Activated T-helper 9 cell treated with anti-CD3 and anti-CD28 coated beads, Interleukin-2, amount 50 U/mL, for 16 hours (primary cell): ENCODE measurements around the gene TBC1D1.

Experiments
- DNase-seq: peaks from one replicate; pipeline ENCODE4 v3.0.0-alpha.2; 2020; ENCODE audit warnings: low read depth

The TBC1D1 gene

DNA sequence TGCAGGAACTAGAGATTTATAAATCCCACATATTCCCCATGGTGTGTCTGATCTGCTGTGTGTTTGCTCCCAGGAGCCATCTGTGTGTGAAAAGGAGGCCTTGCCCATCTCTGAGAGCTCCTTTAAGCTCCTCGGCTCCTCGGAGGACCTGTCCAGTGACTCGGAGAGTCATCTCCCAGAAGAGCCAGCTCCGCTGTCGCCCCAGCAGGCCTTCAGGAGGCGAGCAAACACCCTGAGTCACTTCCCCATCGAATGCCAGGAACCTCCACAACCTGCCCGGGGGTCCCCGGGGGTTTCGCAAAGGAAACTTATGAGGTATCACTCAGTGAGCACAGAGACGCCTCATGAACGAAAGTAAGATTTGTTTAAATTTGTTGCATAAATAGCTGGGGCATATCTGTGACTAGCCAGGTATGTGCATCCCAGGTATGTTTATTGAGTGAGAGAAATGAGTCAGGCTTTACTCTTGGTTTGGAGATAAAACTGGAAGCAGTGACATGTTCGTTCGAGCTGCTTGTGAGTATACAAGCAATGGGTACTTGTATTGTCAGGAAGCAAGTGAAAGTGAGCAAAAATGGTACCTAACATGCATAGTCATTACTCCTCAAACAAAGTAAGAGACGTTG is 158.8 kb downstream of the TBC1D1 start:
- no peak for DNase-seq

DNA sequence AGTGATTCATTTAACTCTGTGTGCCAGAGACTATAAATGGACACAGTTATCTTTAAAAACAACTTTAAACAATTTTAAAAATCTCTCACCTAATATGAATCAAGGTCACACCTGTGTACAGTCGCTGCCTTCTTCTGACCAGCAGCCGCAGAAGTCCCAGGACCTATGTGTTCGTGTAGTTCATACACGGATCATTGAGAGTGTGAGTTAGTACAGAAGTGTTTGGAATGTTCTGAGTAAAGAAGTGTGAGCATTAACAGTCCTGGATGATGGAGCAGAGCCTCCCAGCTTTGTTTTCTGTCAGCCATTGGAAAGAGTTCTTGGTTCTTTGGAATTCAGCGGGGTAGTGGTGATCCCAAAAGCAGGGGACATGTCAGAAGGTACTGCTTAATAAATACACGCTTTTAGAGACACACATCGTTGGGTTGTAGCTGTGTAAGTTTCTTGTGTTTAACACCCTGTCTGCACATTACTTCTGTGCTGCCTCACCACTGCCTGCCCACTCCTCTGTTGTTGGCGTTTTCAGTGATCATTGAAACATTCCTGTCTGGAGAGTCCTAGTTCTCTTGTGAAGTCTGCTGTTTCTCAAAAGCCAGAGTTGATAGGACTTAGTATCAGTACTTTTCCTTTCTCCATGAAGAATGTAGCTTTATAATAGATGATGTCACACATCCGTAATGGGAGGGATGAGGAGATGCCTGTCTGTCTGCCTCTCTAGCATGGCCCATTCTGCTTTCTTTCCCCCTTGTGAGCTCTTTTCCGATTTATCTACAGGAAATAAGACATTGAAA is 159.9 kb downstream of the TBC1D1 start:
- DNase-seq = no peak

GRCh38 chr4:38055566-38055965 is 164.7 kb downstream of the TBC1D1 start:
- no peak for DNase-seq

- DNase-seq = no peak
Measured at GRCh38 chr4:38056011-38056685, 165.3 kb downstream of the TBC1D1 start.

DNA sequence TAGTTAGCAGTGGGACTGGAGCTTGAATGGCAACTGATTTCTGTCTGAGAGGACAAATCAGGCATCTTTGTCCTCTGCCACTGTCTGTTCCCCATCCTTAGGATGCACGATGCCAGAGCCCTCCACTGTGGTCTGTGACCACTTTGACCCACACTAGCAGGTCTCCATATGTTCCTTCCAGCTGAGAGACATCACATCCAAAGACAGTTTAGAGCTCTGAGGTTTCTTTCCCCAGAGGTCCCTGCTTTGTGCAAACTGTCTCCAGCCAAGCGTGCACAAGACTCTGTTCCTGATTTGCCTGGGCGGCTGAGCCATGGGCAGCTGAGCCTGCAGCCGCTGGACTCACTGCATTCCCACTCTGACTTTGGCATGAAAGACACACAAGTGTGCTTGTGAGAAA is 167.3 kb downstream of the TBC1D1 start:
- DNase-seq = no peak

GRCh38 chr4:38060829-38061431 is 170.0 kb downstream of the TBC1D1 start:
- no peak for DNase-seq

DNA sequence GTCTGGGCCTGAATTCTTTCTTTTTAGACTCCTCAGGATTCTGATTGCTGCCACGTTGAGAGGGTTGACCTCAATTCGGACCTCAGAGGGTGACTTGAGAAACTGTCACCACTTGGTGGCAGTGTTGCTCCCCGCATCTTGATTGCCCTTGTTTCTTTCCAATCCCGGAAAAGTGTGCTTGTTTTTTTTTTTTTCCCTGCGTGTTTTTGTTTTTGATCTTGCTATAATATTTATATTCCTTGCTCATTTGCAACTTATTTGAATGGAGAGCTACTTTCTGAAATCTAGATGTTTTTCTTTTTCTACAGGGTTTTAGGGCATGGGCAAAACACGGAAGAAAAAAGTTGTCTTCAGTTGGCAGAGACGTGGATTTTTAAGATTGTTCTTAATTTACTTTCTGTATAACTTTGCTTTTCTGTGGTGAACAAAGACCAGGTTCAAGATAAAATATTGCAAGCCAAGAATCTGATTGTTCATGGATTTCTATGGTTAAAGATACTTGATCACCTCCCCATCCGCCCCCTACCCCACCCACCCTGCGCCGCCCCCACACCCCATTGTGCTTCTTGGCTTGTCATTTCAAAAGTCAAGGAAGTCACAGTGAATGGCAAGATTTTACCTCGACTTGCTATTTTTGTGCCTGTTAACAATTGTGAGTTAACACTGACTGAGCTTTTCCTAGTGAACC is 171.3 kb downstream of the TBC1D1 start:
- DNase-seq = peak; percentile 50

DNA sequence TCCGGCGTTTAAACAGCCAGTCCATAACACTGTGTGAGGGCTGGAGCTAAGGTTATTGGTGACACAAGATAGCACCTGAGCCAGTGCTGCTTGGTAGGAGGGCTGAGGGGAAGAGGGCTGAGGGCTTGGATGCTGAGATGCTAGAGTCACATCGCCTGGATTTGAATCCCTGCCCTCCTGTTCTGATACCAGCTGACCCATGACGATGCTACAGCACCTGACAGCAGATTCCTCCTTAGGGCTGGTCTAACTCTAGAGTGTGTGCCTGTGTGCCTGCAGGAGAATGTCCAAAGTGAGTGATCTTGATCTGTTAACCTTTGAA is 171.9 kb downstream of the TBC1D1 start:
- DNase-seq = no peak

- no peak for DNase-seq
Measured at GRCh38 chr4:38065176-38065575, 174.3 kb downstream of the TBC1D1 start.

DNA sequence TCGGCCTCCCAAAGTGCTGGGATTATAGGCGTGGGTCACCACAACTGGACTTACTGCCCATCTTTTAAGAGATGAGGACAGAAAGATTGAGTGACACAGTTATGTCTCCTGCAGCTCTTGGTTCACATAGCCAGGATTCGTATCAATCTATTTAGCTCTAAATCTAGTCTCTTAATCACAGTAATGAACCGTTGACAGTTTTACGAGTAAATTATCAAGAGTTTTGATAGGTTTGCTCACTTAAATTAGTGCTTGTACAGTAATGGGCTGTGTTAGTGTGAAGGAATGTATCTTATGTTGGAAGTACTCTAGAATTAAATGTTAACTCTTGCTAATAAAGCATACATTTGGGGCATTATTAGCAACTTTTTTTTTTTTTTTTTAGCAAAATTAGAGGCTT is 175.0 kb downstream of the TBC1D1 start:
- DNase-seq = no peak

DNA sequence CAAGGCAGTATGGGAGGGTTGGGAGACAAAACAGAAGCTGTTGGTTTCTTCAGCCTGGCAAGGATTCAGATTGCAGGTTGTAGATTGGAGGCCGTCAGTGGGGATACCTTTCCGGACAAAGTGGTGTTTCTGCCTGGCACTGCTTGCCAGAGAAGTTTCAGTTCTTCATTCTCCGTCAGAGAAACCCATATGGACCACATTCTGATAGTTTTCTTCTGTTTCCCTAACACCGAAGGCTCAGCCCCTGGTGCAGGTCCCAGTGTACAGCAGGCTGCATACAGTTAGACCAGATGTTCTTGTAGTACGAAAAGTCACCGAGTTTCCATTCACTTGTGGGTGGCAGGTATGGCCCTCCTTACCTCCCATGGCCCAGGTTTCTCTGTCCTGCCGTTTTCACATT is 176.6 kb downstream of the TBC1D1 start:
- no peak for DNase-seq

DNA sequence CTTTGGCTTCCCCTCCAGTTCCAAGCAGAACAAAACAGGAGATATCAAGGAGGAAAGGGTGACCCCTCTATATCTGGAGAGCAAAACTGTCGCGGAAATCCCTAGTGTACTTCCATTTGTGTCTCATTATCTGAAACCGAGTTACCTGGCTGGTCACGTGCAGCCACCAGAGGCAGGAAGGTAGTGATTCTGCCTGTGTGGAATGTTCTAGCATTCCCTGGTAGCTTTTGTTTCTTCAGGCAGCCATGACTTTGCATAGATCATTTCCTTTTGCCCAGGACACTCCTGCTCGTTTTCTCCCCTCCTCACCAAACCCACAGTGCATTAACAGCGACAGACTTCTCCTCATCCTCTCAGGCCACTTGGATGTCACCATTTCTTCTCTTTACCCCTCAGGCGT is 177.2 kb downstream of the TBC1D1 start:
- no peak for DNase-seq

- no peak for DNase-seq
Measured at GRCh38 chr4:38069271-38069760, 178.4 kb downstream of the TBC1D1 start.

- no peak for DNase-seq
Measured at GRCh38 chr4:38071801-38072431, 181.0 kb downstream of the TBC1D1 start.

DNA sequence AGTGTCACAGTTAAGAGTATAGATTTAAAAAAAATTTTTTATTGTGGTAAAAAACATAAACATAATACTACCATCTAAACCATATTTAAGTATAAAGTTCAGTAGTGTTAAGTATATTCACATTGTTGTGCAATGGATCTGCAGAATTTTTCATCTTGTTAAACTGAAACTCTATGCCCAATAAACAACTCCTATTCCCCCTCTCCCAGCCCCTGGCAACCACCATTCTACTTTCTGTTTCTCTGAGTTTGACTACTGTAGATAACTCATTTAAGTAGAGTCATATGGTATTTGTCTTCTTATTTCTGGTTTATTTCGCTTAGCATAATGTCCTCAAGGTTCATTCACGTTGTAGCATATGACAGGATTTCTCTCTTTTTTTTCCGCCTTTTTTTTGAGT is 181.7 kb downstream of the TBC1D1 start:
- DNase-seq = no peak

DNA sequence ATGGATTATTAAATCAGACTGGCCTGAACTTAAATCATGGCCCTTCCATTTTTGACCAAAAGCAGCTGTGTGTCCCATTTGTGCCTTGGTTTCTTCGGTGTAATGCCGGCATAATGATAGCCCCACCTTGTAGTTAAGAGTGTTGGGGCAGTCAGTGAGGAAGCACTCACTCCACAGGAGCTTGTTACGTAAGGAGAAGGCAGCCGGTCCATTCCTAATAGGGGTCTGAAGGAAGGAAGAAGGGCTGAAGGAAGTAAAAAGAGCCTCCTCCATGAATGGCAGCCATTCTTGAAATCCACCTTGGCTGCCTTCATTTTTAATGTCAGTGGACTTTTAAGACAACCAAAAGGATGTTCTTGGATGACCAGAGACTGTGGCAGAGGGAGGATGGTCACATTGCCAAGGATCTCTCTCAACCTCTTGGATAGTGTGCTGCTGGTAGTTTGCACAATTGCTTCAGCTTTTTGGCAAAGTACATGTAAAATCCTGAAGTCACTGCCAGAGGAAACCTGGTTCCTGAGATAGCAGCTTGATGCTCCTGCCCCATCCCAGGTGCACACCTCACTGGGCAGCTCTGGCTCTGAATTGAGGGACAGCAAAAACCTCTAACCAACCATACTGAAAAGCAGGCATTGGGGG is 182.8 kb downstream of the TBC1D1 start:
- no peak for DNase-seq

- DNase-seq = no peak
Measured at GRCh38 chr4:38075370-38076152, 184.7 kb downstream of the TBC1D1 start.

GRCh38 chr4:38076153-38076669 is 185.3 kb downstream of the TBC1D1 start:
- DNase-seq = no peak

GRCh38 chr4:38077791-38078489 is 187.1 kb downstream of the TBC1D1 start:
- DNase-seq = no peak
